Mesothelial cell of epicardium (in vitro differentiated cells): Measurements from ENCODE around the gene ZFAND3. TPM values are rescaled to one million over a fixed set of nuclear protein-coding genes. Genes with fewer than 3 reads are reported as not detected.
A peak's percentile ranks its signal among the peaks of the same experiment; 100 is the strongest.
"Not testable (repeated sequence)": the region's sequence is repeated elsewhere in the genome, so short reads cannot be mapped to it uniquely, and the experiment has no call there.

Source experiments
- DNase-seq, 2 experiments: peaks; one replicate each; pipeline ENCODE4 v3.0.0; 2021; ENCODE audit warnings: low spot score in 2 of 2; ENCODE audit not compliant: unreplicated experiment in 2 of 2
- H3K27ac Mint-ChIP-seq: 2 replicates; pipeline ENCODE4 v1.8.0; 2021; ENCODE audit warnings: mixed read lengths
- H3K27me3 Mint-ChIP-seq: 2 replicates; pipeline ENCODE4 v1.8.0; 2021; ENCODE audit warnings: low read depth, mixed read lengths
- H3K36me3 Mint-ChIP-seq: 2 replicates; pipeline ENCODE4 v1.8.0; 2021; ENCODE audit warnings: mixed read lengths
- H3K4me1 Mint-ChIP-seq: 2 replicates; pipeline ENCODE4 v1.8.0; 2021; ENCODE audit warnings: mixed read lengths
- H3K4me3 Mint-ChIP-seq: 2 replicates; pipeline ENCODE4 v1.8.0; 2021; ENCODE audit warnings: mild to moderate bottlenecking, moderate library complexity, mixed read lengths
- H3K9me3 Mint-ChIP-seq: 2 replicates; pipeline ENCODE4 v1.8.0; 2021; ENCODE audit warnings: mixed read lengths
- CTCF ChIP-seq: fragments of 200-600 bp; sonication (generic); IDR thresholded peaks from one replicate; pipeline ENCODE4 v1.5.0; 2021; ENCODE audit warnings: antibody characterized with exemption; ENCODE audit not compliant: unreplicated experiment
- total RNA-seq: library from RNA; stranded (reverse); gene quantifications from 3 replicates; pipeline ENCODE4 v1.2.1, GENCODE V29; 2021

Gene ZFAND3
- total RNA-seq, 1 donor from 2014 or later, result 81.2 TPM

- Mint-ChIP-seq H3K4me1 (peaks cover 22% of the 10 kb centered on the region), H3K36me3 (peaks cover 27% of the 10 kb centered on the region), H3K27me3 (no peaks in the 10 kb centered on the region), H3K27ac (no peak overlapping the region), H3K9me3 (peaks cover 23% of the 10 kb centered on the region), H3K4me3 (no peak overlapping the region)
- no peak for TF ChIP-seq CTCF
- DNase-seq, result no peak
These were observed 55.2 kb downstream of the ZFAND3 start for GRCh38 chr6:37874726-37875125.

DNA sequence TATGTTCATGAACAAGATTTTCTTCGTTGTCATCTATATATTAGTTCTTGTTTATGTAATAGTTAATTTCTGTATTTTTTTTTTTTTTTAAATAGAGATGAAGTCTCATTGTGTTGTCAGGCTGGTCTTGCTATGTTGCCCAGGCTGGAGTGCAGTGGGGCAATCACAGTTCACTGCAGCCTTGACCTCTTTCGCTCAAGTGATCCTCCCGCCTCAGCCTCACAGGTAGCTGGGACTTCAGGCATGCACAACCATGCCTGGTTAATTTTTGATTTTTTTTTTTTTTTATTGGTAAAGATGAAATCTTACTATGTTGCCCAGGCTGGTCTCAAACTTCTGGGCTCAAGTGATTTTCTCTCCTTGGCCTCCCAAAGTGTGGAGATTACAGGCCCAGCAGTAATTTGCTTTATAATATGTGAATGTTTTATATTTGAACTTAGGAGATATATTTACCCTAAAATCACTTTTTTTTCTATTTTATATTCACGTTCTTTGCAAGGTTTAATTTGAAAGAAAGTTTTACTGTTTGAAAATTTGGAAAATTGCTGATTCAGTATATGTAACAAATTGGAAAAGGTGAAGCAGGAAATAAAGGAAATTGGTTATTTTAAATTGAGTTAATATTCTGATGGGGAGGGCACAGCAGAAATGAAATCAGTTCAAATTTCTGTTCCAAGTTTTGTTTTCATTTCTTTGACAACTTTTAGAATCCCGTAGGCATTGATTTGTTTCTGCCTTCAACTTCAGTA, 56.2 kb downstream of the ZFAND3 start:
- peaks cover 26% of the 10 kb centered on the region for H3K4me1 Mint-ChIP-seq
- H3K36me3 Mint-ChIP-seq, result peaks cover 26% of the 10 kb centered on the region
- no peak for TF ChIP-seq CTCF
- no peak overlapping the region for H3K4me3 Mint-ChIP-seq
- no peaks in the 10 kb centered on the region for H3K27me3 Mint-ChIP-seq
- H3K9me3 Mint-ChIP-seq, result peaks cover 22% of the 10 kb centered on the region
- no peak overlapping the region for H3K27ac Mint-ChIP-seq
- no peak for DNase-seq

GRCh38 chr6:37876843-37877242, 57.3 kb downstream of the ZFAND3 start:
- Mint-ChIP-seq H3K4me1 (peaks cover 33% of the 10 kb centered on the region), H3K4me3 (no peak overlapping the region), H3K27me3 (no peaks in the 10 kb centered on the region), H3K9me3 (peaks cover 14% of the 10 kb centered on the region), H3K36me3 (peaks cover 19% of the 10 kb centered on the region), H3K27ac (no peak overlapping the region)
- TF ChIP-seq CTCF, result no peak
- no peak for DNase-seq

DNA sequence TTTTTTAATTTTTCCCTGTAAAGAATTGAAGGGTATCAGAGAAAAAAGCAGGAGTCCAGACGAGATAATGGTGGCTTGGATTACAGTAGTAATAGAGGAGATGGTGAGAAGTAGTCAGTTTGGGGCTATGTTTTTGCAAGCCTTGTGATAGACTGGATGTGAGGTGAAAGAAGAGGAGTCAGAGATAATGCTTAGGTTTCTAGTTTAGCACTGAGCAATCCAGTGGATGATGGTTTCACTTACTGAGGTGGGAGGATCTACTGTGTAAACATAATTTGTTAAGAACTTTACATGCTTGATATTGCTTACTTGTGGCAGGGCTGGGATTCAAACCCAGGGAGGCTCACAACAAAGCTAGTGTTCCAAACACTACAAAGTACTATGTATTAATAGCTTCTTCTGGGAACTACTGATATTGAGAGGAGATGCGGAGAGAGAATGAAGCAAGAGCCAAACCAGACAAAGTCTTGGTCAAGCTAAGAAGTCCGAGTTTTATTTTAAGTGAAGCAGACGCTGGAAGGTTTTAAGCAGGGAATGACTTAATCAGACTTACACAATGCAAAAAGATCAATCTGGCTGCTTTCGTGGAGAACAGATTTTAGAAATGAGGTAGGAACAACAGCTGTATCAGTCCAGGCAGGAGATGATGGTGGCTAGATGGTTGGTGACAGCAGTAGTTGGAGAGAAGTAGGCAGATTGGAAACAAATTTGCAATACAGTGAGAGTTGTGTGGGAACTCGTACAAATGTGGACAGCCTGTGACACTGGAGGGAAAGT, 58.0 kb downstream of the ZFAND3 start:
- Mint-ChIP-seq H3K9me3 (peaks cover 6% of the 10 kb centered on the region), H3K4me3 (no peak overlapping the region), H3K36me3 (peaks cover 11% of the 10 kb centered on the region), H3K27me3 (no peaks in the 10 kb centered on the region), H3K4me1 (peaks cover 37% of the 10 kb centered on the region), H3K27ac (peak overlapping the region; percentile 10)
- TF ChIP-seq CTCF, result no peak
- no peak for DNase-seq

DNA sequence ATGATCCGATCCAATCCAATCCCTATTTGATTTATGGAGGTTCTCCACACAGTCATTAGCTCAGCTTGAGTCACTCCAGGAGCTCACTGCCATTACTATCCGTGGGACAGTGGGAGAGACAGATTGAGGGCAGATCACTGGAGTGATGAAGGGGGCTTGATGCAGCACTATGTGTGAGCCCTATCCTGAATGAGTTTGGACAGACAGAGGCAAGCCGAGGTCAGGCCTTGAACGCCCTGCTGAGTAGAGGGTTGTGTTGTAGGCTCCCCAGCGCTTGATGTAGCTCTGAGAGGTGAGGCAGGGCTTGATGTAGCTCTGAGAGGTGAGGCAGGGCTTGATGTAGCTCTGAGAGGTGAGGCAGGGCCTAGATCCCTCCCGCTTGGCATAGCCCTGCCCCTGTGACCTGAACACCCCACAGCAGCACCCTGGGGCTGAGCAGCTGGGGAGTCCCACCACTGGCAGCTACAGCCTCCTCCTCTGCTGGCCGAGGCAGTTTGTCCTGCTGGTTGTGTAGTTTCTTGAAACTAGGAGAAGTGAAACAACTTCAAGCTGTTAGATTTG, 58.7 kb downstream of the ZFAND3 start:
- Mint-ChIP-seq H3K4me1 (peaks cover 37% of the 10 kb centered on the region), H3K9me3 (peaks cover 5% of the 10 kb centered on the region), H3K27me3 (no peaks in the 10 kb centered on the region), H3K27ac (no peak overlapping the region), H3K36me3 (peaks cover 9% of the 10 kb centered on the region), H3K4me3 (no peak overlapping the region)
- no peak for TF ChIP-seq CTCF
- no peak for DNase-seq

GRCh38 chr6:37880602-37881001, 61.1 kb downstream of the ZFAND3 start:
- not testable (repeated sequence) for H3K36me3 Mint-ChIP-seq, H3K27ac Mint-ChIP-seq, H3K9me3 Mint-ChIP-seq, H3K27me3 Mint-ChIP-seq, DNase-seq, H3K4me3 Mint-ChIP-seq
- H3K4me1 Mint-ChIP-seq, result peaks cover 40% of the 10 kb centered on the region
